Measurements from ENCODE around the gene RELN.

Gene RELN

DNA sequence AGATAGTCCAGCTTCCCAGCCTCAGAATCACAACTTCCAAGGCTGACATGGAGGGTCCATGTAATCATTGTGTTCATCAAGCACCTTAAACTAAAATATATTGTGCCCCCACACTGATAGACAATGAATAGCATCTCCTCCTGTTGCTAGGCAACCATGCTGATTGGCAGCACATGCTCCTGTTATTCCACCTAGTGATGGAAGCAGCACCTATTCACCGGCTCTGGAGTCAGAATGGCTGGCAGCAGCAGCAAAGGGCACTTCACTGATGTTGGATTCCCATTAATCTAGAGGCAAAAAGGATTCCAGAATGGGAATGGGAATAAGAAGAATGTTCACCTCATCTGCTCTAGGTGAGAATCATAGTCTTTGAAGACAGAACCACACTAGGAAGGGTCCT, 55.0 kb downstream of the RELN start (continued):
- TF ChIP-seq PRDM2 (tag by site-specific recombination; IDR thresholded peaks at IDR 0.05; ENCODE audit: borderline replicate concordance) (no peak), GLIS2 (tag by site-specific recombination; IDR thresholded peaks at IDR 0.05) (no peak), ZNF610 (tag by site-specific recombination; IDR thresholded peaks at IDR 0.05; ENCODE audit: borderline replicate concordance) (no peak), OVOL3 (tag by site-specific recombination; IDR thresholded peaks at IDR 0.05) (no peak), ZNF549 (tag by site-specific recombination; IDR thresholded peaks at IDR 0.05) (no peak)
- TF ChIP-seq, protein P1, sequence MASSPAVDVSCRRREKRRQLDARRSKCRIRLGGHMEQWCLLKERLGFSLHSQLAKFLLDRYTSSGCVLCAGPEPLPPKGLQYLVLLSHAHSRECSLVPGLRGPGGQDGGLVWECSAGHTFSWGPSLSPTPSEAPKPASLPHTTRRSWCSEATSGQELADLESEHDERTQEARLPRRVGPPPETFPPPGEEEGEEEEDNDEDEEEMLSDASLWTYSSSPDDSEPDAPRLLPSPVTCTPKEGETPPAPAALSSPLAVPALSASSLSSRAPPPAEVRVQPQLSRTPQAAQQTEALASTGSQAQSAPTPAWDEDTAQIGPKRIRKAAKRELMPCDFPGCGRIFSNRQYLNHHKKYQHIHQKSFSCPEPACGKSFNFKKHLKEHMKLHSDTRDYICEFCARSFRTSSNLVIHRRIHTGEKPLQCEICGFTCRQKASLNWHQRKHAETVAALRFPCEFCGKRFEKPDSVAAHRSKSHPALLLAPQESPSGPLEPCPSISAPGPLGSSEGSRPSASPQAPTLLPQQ (tag by site-specific recombination; IDR thresholded peaks at IDR 0.05), result no peak

DNA sequence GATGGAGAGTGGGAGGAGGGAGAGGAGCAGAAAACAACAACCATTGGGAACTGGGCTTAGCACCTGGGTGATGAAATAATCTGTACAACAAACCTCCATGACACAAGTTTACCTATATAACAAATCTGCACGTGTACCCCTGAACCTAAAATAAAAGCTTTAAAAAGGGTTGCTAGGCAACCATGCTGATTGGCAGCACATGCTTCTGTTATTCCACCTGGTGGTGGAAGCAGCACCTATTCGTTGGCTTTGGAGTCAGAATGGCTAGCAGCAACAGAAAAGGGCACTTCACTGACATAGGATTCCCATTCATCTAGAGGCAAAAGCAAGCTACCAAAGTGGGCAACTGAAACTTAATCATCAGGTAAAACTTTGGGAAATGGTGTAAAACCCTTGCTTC, 57.1 kb downstream of the RELN start:
- H3K36me3 ChIP-seq (ENCODE audit: control insufficient read depth in 2 of 2, insufficient read depth in 1 of 2, low read length in 2 of 2), result no peaks in the 10 kb centered on the region
- TF ChIP-seq ZNF121 (tag by site-specific recombination; IDR thresholded peaks at IDR 0.05) (no peak), ZNF449 (tag by site-specific recombination; IDR thresholded peaks at IDR 0.05) (no peak), ZNF530 (tag by site-specific recombination; IDR thresholded peaks at IDR 0.05; ENCODE audit: low read depth) (no peak), ZNF23 (tag by site-specific recombination; IDR thresholded peaks at IDR 0.05; ENCODE audit: borderline replicate concordance) (no peak), ZNF132 (tag by site-specific recombination; IDR thresholded peaks at IDR 0.05; ENCODE audit: borderline replicate concordance) (no peak), SCRT2 (tag by site-specific recombination; IDR thresholded peaks at IDR 0.05) (no peak), SCRT1 (tag by site-specific recombination; IDR thresholded peaks at IDR 0.05; ENCODE audit: borderline replicate concordance) (no peak), ZNF548 (tag by site-specific recombination; IDR thresholded peaks at IDR 0.05) (no peak), ZNF221 (tag by site-specific recombination; IDR thresholded peaks at IDR 0.05; ENCODE audit: borderline replicate concordance) (no peak), ZNF211 (tag by site-specific recombination; IDR thresholded peaks at IDR 0.05; ENCODE audit: low read depth) (no peak), ZNF600 (tag by site-specific recombination; IDR thresholded peaks at IDR 0.05) (no peak), ZNF670 (tag by site-specific recombination; IDR thresholded peaks at IDR 0.05; ENCODE audit: low read depth) (no peak)
- TF ChIP-seq, protein P1 (tag by site-specific recombination; IDR thresholded peaks at IDR 0.05), result no peak
- H3K27ac ChIP-seq (ENCODE audit: extremely low read depth, low read depth, low read length), result no peak overlapping the region
- CTCF ChIA-PET, result no interaction called here
- H3K4me3 ChIP-seq (ENCODE audit: low read depth, low read length), result no peak overlapping the region
- POLR2A ChIA-PET, result no interaction called here
- H3K9me3 ChIP-seq (ENCODE audit: control insufficient read depth, insufficient read depth, low read depth, low read length), result no peaks in the 10 kb centered on the region
- H3K4me1 ChIP-seq (ENCODE audit: control insufficient read depth, insufficient read depth, low read length), result no peaks in the 10 kb centered on the region

Measured in HEK293 (cell line).